WTC11 (cell line): Measurements from ENCODE around the gene LEUTX. TPM values are rescaled to one million over a fixed set of nuclear protein-coding genes. Genes with fewer than 3 reads are reported as not detected.

Source experiments
- AR ChIP-seq: fragments of 250-450 bp; sonication (Bioruptor Pico); IDR thresholded peaks from 2 replicates; pipeline ENCODE4 v1.9.0; 2021; ENCODE audit warnings: mild to moderate bottlenecking
- ATF1 ChIP-seq: sonication (generic); formaldehyde crosslinking; IDR thresholded peaks from 2 replicates; pipeline ENCODE4 v1.8.1; 2023; ENCODE audit warnings: mild to moderate bottlenecking, moderate library complexity, missing genetic modification reagents
- CDX4 ChIP-seq: fragments of 250-450 bp; sonication (Bioruptor Pico); IDR thresholded peaks from 2 replicates; pipeline ENCODE4 v1.9.0; 2021; ENCODE audit warnings: moderate library complexity, mild to moderate bottlenecking, inconsistent platforms, borderline replicate concordance
- CREB1 ChIP-seq: sonication (generic); formaldehyde crosslinking; IDR thresholded peaks from 2 replicates; pipeline ENCODE4 v1.8.0; 2023; ENCODE audit warnings: mild to moderate bottlenecking, missing genetic modification reagents
- EMX1 ChIP-seq: fragments of 250-450 bp; sonication (Bioruptor Pico); IDR thresholded peaks from 2 replicates; pipeline ENCODE4 v1.8.0; 2021; ENCODE audit warnings: mild to moderate bottlenecking
- ESRRA ChIP-seq: sonication (generic); formaldehyde crosslinking; IDR thresholded peaks from 2 replicates; pipeline ENCODE4 v1.8.1; 2022; ENCODE audit warnings: mild to moderate bottlenecking, missing genetic modification reagents, borderline replicate concordance
- JAZF1 ChIP-seq: fragments of 250-450 bp; sonication (Bioruptor Pico); IDR thresholded peaks from 2 replicates; pipeline ENCODE4 v1.9.0; 2021; ENCODE audit warnings: moderate library complexity, mild to moderate bottlenecking, inconsistent platforms
- NFATC4 ChIP-seq: fragments of 250-450 bp; sonication (Bioruptor Pico); IDR thresholded peaks from 2 replicates; pipeline ENCODE4 v1.9.0; 2021; ENCODE audit warnings: mild to moderate bottlenecking
- NR3C1 ChIP-seq: sonication (generic); formaldehyde crosslinking; conservative IDR thresholded peaks from 2 replicates; pipeline ENCODE4 v1.8.1; 2023; ENCODE audit warnings: low read depth, mild to moderate bottlenecking, missing genetic modification reagents
- RELA ChIP-seq: sonication (generic); formaldehyde crosslinking; IDR thresholded peaks from 2 replicates; pipeline ENCODE4 v1.8.1; 2022; ENCODE audit warnings: missing genetic modification reagents, mild to moderate bottlenecking, borderline replicate concordance
- SOX15 ChIP-seq: fragments of 250-450 bp; sonication (Bioruptor Pico); IDR thresholded peaks from 2 replicates; pipeline ENCODE4 v1.9.0; 2021; ENCODE audit warnings: mild to moderate bottlenecking
- TEAD4 ChIP-seq: sonication (generic); formaldehyde crosslinking; IDR thresholded peaks from 2 replicates; pipeline ENCODE4 v1.8.0; 2022; ENCODE audit warnings: mild to moderate bottlenecking, missing genetic modification reagents
- ZBTB21 ChIP-seq: sonication (generic); formaldehyde crosslinking; IDR thresholded peaks from 2 replicates; pipeline ENCODE4 v1.8.1; 2023; ENCODE audit warnings: mild to moderate bottlenecking, missing genetic modification reagents, borderline replicate concordance
- ZMAT4 ChIP-seq: fragments of 250-450 bp; sonication (Bioruptor Pico); IDR thresholded peaks from 2 replicates; pipeline ENCODE4 v1.9.0; 2021; ENCODE audit warnings: mild to moderate bottlenecking
- ZNF263 ChIP-seq: sonication (generic); formaldehyde crosslinking; IDR thresholded peaks from 2 replicates; pipeline ENCODE4 v1.8.1; 2022; ENCODE audit warnings: low read depth, mild to moderate bottlenecking, moderate library complexity, missing genetic modification reagents
- ZNF416 ChIP-seq: fragments of 250-450 bp; sonication (Bioruptor Pico); IDR thresholded peaks from 2 replicates; pipeline ENCODE4 v1.9.0; 2021; ENCODE audit warnings: mild to moderate bottlenecking, inconsistent platforms
- ZNF671 ChIP-seq: fragments of 250-450 bp; sonication (Bioruptor Pico); IDR thresholded peaks from 2 replicates; pipeline ENCODE4 v1.8.0; 2021; ENCODE audit warnings: mild to moderate bottlenecking
- ZSCAN18 ChIP-seq: fragments of 250-450 bp; sonication (Bioruptor Pico); IDR thresholded peaks from 2 replicates; pipeline ENCODE4 v2.1.2; 2022; ENCODE audit warnings: mild to moderate bottlenecking, moderate library complexity
- total RNA-seq: library from RNA; stranded (reverse); gene quantifications from 3 replicates; pipeline ENCODE4 v1.2.3, GENCODE V29; 2021
- TF ChIP-seq, protein P1 (sequence below): fragments of 250-450 bp; sonication (Bioruptor Pico); IDR thresholded peaks from 2 replicates; pipeline ENCODE4 v1.9.0; 2021; ENCODE audit warnings: mild to moderate bottlenecking, borderline replicate concordance
- TF ChIP-seq, protein P2 (sequence below): fragments of 250-450 bp; sonication (Bioruptor Pico); IDR thresholded peaks from 2 replicates; pipeline ENCODE4 v1.8.0; 2021; ENCODE audit warnings: mild to moderate bottlenecking
- TF ChIP-seq, protein P3 (sequence below): sonication (generic); formaldehyde crosslinking; IDR thresholded peaks from 2 replicates; pipeline ENCODE4 v1.8.1; 2022; ENCODE audit warnings: low read depth, missing genetic modification reagents, borderline replicate concordance
- TF ChIP-seq, protein P4 (sequence below): sonication (generic); formaldehyde crosslinking; IDR thresholded peaks from 2 replicates; pipeline ENCODE4 v1.8.1; 2023; ENCODE audit warnings: mild to moderate bottlenecking, missing genetic modification reagents

Gene LEUTX
- total RNA-seq, 1 experiment from 2014 or later = not detected

DNA sequence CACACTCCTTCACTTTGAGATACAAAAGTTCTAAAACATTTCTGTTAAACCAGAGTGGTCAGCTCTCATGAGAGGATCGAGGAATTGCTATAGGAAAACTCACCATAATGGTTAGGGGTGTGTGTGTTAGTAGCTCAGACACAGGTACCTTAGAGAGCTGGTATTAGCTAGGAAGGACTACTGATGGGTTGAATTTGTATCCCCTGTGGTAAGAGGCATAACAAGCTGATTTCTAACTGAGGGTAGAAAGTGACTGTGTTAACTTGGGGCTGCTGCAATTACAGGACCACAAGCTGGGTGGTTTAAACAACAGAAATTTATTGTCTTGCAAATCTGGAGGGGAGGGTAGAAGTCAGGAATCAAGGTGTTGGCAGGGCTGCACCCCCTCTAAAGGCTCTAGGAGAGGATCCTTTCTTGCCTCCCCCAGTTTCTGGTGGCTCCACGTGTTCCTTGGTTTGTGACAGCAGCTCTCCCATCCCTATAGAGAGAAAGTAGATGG, 17.4 kb downstream of the LEUTX start (continued):
- TF ChIP-seq NR3C1 (no peak), CDX4 (CRISPR knock-in tag) (no peak), TEAD4 (CRISPR knock-in tag) (no peak), ZNF416 (CRISPR knock-in tag) (no peak), AR (CRISPR knock-in tag) (peak; percentile 86; the same call in 1 of the 2 replicates), ATF1 (CRISPR knock-in tag) (no peak), EMX1 (CRISPR knock-in tag) (peak; percentile 94), CREB1 (CRISPR knock-in tag) (no peak), ZBTB21 (CRISPR knock-in tag) (no peak), NFATC4 (peak; percentile 93), ZNF263 (CRISPR knock-in tag) (no peak), ZNF671 (CRISPR knock-in tag) (peak; percentile 88; the same call in 1 of the 2 replicates), RELA (no peak), SOX15 (no peak), ZSCAN18 (no peak), ZMAT4 (CRISPR knock-in tag) (no peak), ESRRA (CRISPR knock-in tag) (no peak), JAZF1 (CRISPR knock-in tag) (no peak)
- TF ChIP-seq, protein P1, sequence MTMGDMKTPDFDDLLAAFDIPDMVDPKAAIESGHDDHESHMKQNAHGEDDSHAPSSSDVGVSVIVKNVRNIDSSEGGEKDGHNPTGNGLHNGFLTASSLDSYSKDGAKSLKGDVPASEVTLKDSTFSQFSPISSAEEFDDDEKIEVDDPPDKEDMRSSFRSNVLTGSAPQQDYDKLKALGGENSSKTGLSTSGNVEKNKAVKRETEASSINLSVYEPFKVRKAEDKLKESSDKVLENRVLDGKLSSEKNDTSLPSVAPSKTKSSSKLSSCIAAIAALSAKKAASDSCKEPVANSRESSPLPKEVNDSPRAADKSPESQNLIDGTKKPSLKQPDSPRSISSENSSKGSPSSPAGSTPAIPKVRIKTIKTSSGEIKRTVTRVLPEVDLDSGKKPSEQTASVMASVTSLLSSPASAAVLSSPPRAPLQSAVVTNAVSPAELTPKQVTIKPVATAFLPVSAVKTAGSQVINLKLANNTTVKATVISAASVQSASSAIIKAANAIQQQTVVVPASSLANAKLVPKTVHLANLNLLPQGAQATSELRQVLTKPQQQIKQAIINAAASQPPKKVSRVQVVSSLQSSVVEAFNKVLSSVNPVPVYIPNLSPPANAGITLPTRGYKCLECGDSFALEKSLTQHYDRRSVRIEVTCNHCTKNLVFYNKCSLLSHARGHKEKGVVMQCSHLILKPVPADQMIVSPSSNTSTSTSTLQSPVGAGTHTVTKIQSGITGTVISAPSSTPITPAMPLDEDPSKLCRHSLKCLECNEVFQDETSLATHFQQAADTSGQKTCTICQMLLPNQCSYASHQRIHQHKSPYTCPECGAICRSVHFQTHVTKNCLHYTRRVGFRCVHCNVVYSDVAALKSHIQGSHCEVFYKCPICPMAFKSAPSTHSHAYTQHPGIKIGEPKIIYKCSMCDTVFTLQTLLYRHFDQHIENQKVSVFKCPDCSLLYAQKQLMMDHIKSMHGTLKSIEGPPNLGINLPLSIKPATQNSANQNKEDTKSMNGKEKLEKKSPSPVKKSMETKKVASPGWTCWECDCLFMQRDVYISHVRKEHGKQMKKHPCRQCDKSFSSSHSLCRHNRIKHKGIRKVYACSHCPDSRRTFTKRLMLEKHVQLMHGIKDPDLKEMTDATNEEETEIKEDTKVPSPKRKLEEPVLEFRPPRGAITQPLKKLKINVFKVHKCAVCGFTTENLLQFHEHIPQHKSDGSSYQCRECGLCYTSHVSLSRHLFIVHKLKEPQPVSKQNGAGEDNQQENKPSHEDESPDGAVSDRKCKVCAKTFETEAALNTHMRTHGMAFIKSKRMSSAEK (CRISPR knock-in tag) = peak; percentile 92
- TF ChIP-seq, protein P2, sequence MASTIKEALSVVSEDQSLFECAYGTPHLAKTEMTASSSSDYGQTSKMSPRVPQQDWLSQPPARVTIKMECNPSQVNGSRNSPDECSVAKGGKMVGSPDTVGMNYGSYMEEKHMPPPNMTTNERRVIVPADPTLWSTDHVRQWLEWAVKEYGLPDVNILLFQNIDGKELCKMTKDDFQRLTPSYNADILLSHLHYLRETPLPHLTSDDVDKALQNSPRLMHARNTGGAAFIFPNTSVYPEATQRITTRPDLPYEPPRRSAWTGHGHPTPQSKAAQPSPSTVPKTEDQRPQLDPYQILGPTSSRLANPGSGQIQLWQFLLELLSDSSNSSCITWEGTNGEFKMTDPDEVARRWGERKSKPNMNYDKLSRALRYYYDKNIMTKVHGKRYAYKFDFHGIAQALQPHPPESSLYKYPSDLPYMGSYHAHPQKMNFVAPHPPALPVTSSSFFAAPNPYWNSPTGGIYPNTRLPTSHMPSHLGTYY (CRISPR knock-in tag) = peak; percentile 94
- TF ChIP-seq, protein P3, sequence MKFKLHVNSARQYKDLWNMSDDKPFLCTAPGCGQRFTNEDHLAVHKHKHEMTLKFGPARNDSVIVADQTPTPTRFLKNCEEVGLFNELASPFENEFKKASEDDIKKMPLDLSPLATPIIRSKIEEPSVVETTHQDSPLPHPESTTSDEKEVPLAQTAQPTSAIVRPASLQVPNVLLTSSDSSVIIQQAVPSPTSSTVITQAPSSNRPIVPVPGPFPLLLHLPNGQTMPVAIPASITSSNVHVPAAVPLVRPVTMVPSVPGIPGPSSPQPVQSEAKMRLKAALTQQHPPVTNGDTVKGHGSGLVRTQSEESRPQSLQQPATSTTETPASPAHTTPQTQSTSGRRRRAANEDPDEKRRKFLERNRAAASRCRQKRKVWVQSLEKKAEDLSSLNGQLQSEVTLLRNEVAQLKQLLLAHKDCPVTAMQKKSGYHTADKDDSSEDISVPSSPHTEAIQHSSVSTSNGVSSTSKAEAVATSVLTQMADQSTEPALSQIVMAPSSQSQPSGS (CRISPR knock-in tag) = no peak
- TF ChIP-seq, protein P4, sequence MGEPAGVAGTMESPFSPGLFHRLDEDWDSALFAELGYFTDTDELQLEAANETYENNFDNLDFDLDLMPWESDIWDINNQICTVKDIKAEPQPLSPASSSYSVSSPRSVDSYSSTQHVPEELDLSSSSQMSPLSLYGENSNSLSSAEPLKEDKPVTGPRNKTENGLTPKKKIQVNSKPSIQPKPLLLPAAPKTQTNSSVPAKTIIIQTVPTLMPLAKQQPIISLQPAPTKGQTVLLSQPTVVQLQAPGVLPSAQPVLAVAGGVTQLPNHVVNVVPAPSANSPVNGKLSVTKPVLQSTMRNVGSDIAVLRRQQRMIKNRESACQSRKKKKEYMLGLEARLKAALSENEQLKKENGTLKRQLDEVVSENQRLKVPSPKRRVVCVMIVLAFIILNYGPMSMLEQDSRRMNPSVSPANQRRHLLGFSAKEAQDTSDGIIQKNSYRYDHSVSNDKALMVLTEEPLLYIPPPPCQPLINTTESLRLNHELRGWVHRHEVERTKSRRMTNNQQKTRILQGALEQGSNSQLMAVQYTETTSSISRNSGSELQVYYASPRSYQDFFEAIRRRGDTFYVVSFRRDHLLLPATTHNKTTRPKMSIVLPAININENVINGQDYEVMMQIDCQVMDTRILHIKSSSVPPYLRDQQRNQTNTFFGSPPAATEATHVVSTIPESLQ (CRISPR knock-in tag) = no peak
